GF-D8 (cell line): Measurements from ENCODE around the gene PRAC2.

Experiments
- DNase-seq: peaks from one replicate; lab custom pipeline; 2025; lab: John Stamatoyannopoulos, UW

The PRAC2 gene

GRCh38 chr17:48755356-48755755 lies 32.4 kb downstream of the PRAC2 start:
- DNase-seq, result peak; percentile 7

- peak; percentile 70 for DNase-seq
These were observed 33.9 kb downstream of the PRAC2 start for GRCh38 chr17:48756830-48757251.

GRCh38 chr17:48757524-48757961 lies 34.6 kb downstream of the PRAC2 start:
- no peak for DNase-seq

- DNase-seq, result no peak
These were observed 36.3 kb downstream of the PRAC2 start for GRCh38 chr17:48759288-48759687.

- no peak for DNase-seq
These were observed 37.4 kb downstream of the PRAC2 start for GRCh38 chr17:48760411-48760810.

GRCh38 chr17:48761114-48761513 lies 38.1 kb downstream of the PRAC2 start:
- no peak for DNase-seq

- DNase-seq, result no peak
These were observed 44.3 kb downstream of the PRAC2 start for GRCh38 chr17:48767263-48767774.

GRCh38 chr17:48769009-48769675 lies 46.2 kb downstream of the PRAC2 start:
- no peak for DNase-seq

GRCh38 chr17:48770954-48771353 lies 48.0 kb downstream of the PRAC2 start:
- peak; percentile 2 for DNase-seq

- no peak for DNase-seq
These were observed 50.3 kb downstream of the PRAC2 start for GRCh38 chr17:48773245-48773644.
